HG03159 (cell line): ENCODE measurements around the gene POLR1G.
"Not testable (repeated sequence)": the region's sequence is repeated elsewhere in the genome, so short reads cannot be mapped to it uniquely, and the experiment has no call there.

ENCODE experiments used
- ATAC-seq: cut with Tn5 transposase; IDR thresholded peaks from one replicate; pipeline ENCODE4 v1.9.1; 2021; ENCODE audit warnings: mild to moderate bottlenecking, moderate library complexity; ENCODE audit not compliant: unreplicated experiment

The POLR1G gene

GRCh38 chr19:45419895-45420294, 13.5 kb downstream of the POLR1G start:
- ATAC-seq, result no peak

DNA sequence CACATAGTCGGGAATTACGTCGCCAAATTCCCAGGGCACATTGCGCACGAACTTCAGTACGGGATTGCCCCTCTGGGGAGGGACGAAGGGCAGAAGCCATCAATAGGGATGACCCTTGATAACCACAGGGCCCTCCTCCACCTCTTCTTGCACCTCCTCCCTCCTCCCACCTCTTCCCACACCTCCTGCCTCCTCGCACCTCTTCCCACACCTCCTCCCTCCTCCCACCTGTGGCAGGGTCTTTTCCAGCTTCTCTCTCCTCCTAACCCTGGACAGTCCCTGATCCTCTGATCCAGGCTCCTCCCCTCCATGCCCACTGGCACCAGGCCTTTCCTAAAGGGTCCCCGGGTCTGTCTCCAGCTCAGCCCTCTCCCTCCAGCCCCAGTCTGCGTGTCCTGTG, 13.9 kb downstream of the POLR1G start:
- ATAC-seq, result no peak

DNA sequence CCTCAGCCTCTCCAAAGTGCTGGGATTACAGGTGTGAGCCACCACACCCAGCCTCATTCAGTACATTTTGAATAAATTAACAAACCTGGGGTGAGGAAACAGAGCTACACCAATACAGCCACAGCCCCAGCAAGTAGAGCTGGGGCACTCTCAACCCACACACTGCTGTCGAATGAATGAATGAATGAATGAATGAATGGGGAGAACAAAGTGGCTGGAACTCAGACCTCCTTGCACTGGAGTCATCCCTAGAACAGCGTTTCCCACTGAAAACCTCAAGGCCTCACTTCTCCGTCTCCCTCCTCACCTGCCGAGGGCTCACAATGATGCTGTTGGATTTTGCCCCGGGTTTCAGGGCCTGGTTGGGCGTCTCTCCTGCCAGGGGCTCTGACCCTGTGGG, 14.4 kb downstream of the POLR1G start:
- ATAC-seq, result no peak

DNA sequence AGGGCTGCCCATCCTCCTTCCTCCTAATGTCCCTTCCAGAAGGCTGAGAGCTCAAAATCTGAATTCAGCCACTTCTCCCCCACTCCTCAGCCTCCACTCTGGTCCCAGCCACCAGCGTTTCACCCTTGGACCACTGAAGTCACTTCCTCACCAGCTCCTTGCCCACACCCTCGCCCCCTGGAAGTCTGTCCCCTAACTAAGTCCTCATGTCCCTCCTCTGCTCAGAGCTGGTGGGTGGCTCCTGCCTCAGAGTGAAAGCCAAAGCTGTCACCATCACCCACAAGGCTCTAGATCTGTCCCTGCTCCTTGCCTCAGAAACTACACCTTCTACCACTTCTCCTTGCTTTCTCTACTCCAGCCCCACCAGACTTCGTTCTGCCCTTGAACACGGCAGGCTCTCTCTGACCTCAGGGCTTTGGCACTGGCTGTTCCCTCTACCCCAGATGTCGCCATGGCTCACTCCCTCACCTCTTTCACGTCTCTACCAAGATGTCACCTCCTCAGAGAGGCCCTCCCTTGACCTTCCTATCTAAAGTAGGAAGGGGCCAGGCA, 15.6 kb downstream of the POLR1G start:
- no peak for ATAC-seq

- no peak for ATAC-seq
Observed at GRCh38 chr19:45423033-45423588, 16.7 kb downstream of the POLR1G start.

- peak; percentile 58 for ATAC-seq
Observed at GRCh38 chr19:45423589-45424190, 17.2 kb downstream of the POLR1G start, which contains the start of gene ERCC1. ERCC1 (minus strand) TSS chr19:45423917; CDS start chr19:45423374, 543 bp downstream.

DNA sequence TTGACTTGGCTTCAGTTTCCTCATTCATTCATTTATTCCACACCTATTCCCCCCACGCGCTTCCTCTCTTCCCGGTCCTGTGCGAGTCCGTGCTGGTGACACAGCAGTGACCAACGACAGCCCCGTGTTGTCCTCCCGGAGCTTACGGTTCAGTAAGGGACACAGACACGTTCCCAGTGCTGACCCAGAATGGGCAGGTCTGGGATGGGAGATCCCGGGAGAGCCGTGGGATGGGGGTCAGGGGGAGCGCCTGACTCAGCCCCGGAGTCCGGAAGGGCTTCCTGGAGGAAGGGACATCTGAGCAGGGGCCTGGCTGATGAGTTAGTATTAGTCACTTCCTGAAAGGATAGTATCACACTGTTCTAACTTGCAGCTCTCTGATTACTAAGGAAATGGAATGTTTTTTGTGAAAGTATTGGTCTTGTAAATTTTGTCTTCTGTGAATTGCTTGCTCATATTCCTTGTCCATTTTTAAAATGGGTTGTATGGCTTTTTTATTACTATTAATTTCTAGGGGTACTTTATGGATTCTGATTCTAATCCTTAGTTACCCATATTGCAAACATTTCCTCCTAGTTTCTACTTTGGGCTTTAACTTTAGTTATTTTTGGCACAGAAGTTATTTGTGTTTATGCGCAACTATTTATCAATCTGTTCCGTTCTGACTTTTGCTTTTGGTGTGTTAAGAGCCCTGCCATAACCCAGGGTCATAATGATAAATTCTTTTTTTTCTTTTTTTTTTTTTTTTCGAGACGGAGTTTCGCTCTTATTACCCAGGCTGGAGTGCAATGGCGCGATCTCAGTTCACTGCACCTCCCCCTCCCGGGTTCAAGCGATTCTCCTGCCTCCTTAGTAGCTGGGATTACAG, 18.0 kb downstream of the POLR1G start:
- ATAC-seq, result no peak

DNA sequence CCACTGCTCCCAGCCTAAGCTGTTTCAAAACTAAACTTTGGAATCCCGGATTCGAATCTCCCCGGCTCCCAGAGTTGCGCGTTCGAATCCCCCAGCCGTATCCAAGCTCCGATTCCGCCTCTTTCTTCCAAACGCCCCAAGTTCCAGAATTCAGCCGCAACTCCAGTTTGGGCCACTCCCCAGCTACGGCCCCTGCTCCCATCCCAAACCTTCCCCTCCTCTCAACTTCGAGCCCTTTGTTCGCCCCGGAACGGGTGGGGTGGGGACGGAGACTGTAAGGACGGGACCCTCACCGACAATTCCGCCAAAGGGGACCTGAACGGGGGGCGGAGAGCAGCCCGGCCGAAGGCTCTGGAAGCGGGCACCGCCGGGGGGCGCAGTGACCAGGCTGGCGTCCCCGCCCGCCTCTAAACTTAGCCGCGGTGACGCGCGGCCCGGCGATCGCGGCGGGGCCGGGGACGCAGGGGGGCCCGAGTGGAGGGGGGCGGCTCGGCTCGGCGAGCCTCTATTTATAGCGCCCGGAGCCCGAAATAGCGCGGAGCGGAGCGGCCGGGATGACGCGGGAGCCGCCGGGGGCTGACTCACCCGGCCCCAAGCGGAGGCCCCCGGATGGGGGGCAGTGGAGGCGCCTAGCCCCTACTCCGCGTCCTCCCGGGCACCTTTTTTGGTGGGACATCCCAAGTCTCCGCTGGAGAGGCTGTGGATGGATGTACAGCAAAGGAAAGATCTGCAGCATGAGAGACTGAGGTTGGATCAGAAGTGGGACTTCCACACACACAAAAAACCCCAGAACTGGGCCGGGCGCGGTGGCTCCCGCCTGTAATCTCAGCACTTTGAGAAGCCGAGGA, 22.2 kb downstream of the POLR1G start:
- no peak for ATAC-seq

- not testable (repeated sequence) for ATAC-seq
Observed at GRCh38 chr19:45429896-45430295, 23.5 kb downstream of the POLR1G start.

GRCh38 chr19:45431008-45431407, 24.6 kb downstream of the POLR1G start:
- ATAC-seq, result not testable (repeated sequence)

- ATAC-seq, result not testable (repeated sequence)
Observed at GRCh38 chr19:45432543-45432942, 26.1 kb downstream of the POLR1G start.

DNA sequence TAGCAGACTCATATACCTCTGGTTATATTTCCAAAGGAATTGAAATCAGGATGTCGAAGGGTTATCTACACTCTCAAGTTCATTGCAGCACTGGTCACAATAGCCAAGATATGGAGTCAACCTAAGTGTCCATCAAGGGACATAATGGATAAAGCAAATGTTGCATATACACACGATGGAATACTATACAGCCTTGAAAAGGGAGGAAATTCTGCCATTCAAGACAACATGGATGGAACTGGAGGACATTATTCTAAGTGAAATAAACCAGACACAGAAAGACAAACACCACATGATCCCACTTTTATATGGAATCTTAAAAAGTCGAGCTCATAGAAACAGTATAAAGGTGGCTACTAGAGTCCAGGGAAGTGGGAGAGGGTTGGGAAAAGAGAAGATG, 30.9 kb downstream of the POLR1G start:
- ATAC-seq, result no peak

- no peak for ATAC-seq
Observed at GRCh38 chr19:45439190-45439568, 32.7 kb downstream of the POLR1G start.

DNA sequence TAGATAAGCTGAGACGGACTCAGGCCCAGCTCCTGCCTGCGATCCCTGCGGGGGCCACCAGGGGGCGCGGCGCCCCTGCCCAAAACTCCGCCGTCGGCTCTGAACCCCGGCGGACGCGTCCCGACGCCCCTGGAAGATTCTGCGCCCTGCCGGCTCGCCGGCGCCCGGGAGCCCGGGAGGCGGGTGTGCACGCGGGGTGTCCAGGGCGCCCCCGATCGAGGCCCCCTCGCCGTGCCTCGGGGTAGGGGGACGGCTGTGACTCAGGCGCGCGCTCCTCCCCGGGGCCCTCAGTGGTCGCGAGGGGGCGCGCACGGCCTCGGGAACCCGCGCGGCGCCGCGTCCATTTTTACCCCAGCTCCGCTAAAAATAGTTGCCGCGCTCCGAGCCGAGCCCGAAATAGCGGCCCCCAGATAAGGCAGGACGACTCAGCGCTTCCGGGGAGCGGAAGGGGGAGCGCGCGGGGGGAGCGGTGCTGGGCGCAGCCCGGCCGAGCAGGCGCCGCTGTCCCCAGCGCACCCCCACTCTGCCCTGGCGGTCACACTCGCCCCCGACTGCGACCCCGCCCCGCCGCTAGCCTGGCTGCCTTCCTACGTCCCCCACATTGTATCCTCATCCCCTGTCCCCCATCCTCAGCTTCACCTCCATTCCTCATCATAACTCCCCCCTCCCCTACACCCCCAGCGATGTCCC, 33.3 kb downstream of the POLR1G start:
- ATAC-seq, result peak; percentile 52

GRCh38 chr19:45440259-45440638, 33.8 kb downstream of the POLR1G start:
- no peak for ATAC-seq

GRCh38 chr19:45440873-45441654, 34.6 kb downstream of the POLR1G start:
- no peak for ATAC-seq

DNA sequence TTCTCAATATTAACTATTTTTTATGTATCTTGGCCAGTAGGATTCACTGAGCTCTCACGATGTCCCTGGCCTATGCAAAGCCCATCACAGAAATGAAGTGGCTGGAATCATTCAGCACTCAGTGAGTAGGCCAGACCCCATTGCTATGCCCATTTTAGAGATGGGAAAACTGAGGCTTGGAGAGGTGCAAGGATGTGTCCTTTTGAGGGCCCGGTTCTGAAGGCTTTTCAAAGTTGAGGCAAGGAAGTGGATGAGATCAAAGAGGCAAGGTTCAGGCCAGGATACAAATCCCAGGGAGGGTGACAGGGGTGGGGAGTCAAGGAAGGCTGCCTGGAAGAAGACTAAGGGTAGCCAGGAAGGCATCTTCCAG, 35.9 kb downstream of the POLR1G start:
- no peak for ATAC-seq

DNA sequence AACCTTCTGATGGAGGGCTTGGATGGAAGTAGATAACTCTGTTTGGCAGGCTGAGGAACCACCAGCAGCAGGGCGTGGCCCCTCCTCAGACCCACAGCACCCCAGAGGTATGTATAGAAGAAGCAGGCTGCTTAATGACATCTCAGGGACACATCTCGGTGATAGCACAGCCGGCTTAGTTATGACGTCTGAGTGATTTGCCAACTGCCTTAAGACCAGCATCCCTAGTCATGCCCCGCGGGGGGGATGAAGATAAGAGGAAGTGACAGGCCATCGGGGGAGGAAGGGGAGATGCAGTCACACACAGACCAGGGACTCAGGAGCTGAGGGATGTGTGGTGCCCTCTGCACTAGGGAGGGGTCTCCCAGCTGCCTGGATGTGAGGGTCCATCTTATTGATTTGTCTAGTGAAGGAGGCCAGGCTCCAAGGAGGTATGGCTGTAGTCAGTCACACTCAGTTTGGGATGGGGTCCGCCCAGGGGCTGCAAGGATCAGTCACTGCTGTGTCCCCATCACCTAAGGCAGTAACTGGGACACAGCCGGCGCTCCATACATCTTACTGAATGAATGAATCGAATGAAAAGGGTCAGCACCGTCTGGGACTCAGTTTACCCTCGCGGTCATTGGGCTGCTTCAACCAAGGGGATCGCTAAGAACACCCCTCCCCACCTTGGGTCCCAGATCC, 36.5 kb downstream of the POLR1G start:
- ATAC-seq, result no peak
